Stimulated activated CD4-positive, alpha-beta T cell treated with anti-CD3 and anti-CD28 coated beads, Interleukin-12 subunit alpha, Interleukin-12 subunit beta, amount 100 ng/mL, for 4 hours (primary cell): Measurements from ENCODE around the gene DNAH11.
A peak's percentile ranks its signal among the peaks of the same experiment; 100 is the strongest.
"Not testable (repeated sequence)": the region's sequence is repeated elsewhere in the genome, so short reads cannot be mapped to it uniquely, and the experiment has no call there.

Experiments
- DNase-seq: peaks from one replicate; pipeline ENCODE4 v3.0.0-alpha.2; 2020

Gene DNAH11

DNA sequence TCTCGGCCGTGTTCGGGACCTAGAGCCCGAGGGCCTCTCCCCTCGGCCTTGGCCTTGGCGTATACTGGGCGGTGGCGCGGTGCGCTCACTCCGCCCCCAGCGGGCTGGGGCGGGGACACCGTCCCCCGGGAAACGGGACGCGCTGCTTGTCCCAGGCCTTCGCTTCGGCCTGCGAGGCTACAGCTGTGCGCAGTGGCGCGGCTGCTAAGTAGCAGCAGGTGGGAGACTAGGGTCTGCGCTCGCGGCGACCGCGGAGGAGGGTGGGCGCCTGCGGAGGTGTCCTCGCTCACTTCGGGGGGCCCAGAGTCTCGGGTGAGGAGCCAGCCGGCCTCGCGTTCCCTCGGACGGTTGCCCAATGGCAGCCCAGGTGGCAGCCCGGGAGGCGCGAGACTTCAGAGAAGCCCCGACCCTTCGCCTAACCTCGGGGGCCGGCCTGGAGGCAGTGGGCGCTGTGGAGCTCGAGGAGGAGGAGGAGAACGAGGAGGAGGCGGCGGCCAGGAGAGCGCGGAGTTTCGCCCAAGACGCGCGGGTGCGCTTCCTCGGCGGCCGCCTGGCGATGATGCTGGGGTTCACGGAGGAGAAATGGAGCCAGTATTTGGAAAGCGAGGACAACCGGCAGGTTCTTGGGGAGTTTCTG is at the start of gene DNAH11:
Gene DNAH11 (plus strand): TSS at position 149 of the 637 bp plus-strand sequence. CDS start 207 bp downstream, at position 356.
- peak; percentile 8 for DNase-seq

DNA sequence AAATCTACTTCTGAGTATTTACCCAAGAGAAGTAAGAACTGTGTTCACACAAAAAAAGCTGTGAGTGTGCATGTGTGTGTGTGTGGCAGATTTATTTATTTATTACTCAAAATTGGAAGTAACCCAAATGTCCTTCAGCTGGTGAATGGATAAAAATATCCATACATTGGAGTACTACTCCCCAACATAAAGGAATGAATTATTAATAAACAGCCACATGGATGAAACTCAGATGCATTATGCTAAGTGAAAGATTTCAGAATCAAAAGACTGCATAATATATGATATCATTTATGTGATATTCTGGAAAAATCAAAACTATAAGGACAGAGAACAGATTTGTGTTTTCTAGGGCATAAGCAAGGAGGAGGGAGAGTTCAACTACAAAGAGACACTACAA is 47.1 kb upstream of the DNAH11 start:
- no peak for DNase-seq

GRCh38 chr7:21497072-21497471 is 45.8 kb upstream of the DNAH11 start:
- DNase-seq, result no peak

GRCh38 chr7:21500117-21500832 is 42.6 kb upstream of the DNAH11 start:
- DNase-seq, result no peak

- DNase-seq, result no peak
These were observed 38.8 kb upstream of the DNAH11 start for GRCh38 chr7:21504021-21504420.

GRCh38 chr7:21507627-21508343 is 35.1 kb upstream of the DNAH11 start:
- DNase-seq, result peak; percentile 16

- DNase-seq, result no peak
These were observed 34.3 kb upstream of the DNAH11 start for GRCh38 chr7:21508538-21508937.

GRCh38 chr7:21514062-21514461 is 28.8 kb upstream of the DNAH11 start:
- DNase-seq, result no peak

- DNase-seq, result no peak
These were observed 18.2 kb upstream of the DNAH11 start for GRCh38 chr7:21524680-21525079.

DNA sequence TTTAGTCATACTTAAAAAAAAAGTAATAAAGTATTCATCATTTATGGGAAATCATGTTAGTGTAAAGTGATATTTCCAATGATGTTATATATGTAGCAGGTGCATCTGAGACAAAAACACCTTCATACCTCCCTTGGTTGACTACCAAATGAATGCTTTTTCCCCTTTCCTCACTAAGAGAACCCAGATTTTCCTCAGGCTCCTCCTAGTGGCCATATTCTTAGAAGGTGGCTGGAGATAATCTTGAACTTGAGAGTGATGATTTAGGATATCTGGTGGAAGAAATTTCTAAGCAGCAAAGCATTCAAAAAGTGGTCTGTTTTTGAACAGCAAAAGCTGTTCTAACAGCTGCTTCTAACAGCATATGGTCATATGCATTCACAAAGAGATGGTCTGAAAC is 16.8 kb upstream of the DNAH11 start:
- DNase-seq, result no peak

GRCh38 chr7:21526448-21526847 is 16.4 kb upstream of the DNAH11 start:
- no peak for DNase-seq

DNA sequence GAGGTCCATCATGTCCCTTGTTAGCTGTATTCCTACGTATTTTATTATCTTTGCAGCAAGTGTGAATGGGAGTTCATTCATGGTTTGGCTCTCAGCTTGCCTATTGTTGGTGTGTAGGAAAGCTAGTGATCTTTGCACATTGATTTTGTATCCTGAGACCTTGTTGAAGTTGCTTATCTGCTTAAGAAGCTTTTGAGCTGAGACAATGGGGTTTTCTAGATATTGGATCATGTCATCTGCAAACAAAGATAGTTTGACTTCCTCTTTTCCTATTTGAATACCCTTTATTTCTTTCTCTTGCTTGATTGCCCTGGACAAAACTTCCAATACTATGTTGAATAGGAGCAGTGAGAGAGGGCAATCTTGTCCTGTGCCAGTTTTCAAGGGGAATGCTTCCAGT is 10.4 kb upstream of the DNAH11 start:
- not testable (repeated sequence) for DNase-seq

DNA sequence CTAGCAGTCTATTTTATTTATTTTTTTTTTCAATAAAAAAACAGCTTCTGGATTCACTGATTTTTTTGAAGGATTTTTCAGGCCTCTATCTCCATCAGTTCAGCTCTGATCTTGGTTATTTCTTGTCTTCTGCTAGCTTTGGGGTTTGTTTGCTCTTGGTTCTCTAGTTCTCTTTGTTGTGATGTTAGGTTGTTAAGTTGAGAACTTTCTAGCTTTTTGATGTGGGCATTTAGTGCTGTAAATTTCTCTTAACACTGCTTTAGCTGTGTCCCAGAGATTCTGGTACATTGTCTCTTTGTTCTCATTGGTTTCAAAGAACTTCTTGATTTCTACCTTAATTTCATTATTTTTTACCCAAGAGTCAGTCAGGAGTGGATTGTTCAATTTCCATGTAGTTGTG is 9.2 kb upstream of the DNAH11 start:
- DNase-seq, result not testable (repeated sequence)

GRCh38 chr7:21536445-21537118 is 6.3 kb upstream of the DNAH11 start:
- not testable (repeated sequence) for DNase-seq

GRCh38 chr7:21538936-21539495 is 3.8 kb upstream of the DNAH11 start:
- DNase-seq, result no peak

GRCh38 chr7:21543528-21544302 is 876 bp downstream of the DNAH11 start:
- no peak for DNase-seq

GRCh38 chr7:21544303-21544656 is 1.4 kb downstream of the DNAH11 start:
- no peak for DNase-seq

- no peak for DNase-seq
These were observed 1.9 kb downstream of the DNAH11 start for GRCh38 chr7:21544715-21545114.

- DNase-seq, result no peak
These were observed 4.7 kb downstream of the DNAH11 start for GRCh38 chr7:21547501-21547900.

DNA sequence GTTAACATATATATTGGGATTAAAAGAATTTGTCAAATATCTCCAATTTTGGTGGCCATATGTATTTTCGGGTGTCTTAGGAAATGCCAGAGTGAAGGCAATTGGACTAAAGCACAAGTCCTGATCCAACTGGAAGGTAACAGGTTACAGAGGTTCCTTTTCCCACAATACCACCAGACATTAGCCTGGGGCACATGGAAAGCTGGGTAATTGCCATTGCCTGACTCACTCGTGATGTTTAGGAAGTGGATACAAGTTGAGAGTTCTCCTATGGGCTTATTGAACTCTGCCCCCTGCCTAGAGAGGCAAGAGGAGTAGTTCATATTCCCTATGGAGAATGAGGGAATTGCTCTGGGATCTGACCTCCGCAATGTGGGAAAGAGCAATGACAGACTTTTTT is 5.7 kb downstream of the DNAH11 start:
- no peak for DNase-seq

DNA sequence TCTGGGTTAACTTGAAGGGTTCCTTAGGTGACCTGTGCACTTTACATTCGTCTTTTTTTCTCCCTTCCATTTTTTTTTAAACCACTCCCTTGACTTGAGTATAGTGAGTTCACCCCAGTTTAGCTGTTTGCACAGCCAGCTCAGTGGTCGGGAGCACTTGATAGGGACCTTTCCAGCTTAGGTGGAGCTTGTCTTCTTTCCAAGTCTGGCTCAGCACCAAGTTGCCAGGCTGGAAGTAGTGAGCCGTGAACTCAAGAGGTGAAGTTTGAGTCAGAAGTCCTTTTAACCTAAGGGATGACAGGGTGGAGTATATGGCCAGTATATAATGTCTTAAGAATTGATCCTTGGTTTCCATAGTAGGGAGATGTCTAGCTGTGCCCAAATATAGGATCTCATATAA is 7.2 kb downstream of the DNAH11 start:
- no peak for DNase-seq

- no peak for DNase-seq
These were observed 8.1 kb downstream of the DNAH11 start for GRCh38 chr7:21550821-21551531.
